H4 (cell line): ENCODE measurements around the gene COMMD8. TPM values are rescaled to one million over a fixed set of nuclear protein-coding genes. Genes with fewer than 3 reads are reported as not detected.
"Not testable (repeated sequence)": the region's sequence is repeated elsewhere in the genome, so short reads cannot be mapped to it uniquely, and the experiment has no call there.

Source experiments
- DNase-seq: peaks from one replicate; pipeline ENCODE4 v3.0.0-alpha.2; 2015; ENCODE audit warnings: low spot score
- total RNA-seq: library from RNA; depleted of rRNA; stranded (reverse); fragments of >200 nt; shearing (Covaris generic); gene quantifications from 2 replicates; pipeline ENCODE4 v1.2.3, GENCODE V29; 2014; rRNA removed

Gene COMMD8
- total RNA-seq: 70.1 and 70.3 TPM in 2 replicates

- peak; percentile 98 for DNase-seq
Measured at GRCh38 chr4:47463235-47463956, at the start of gene COMMD8. Gene COMMD8, minus strand, starts transcription at chr4:47463702. Its CDS starts 51 bp downstream, at chr4:47463651.

- no peak for DNase-seq
Measured at GRCh38 chr4:47510506-47511143, 47.1 kb upstream of the COMMD8 start.

- no peak for DNase-seq
Measured at GRCh38 chr4:47505666-47506065, 42.2 kb upstream of the COMMD8 start.

- DNase-seq: no peak
Measured at GRCh38 chr4:47505147-47505546, 41.6 kb upstream of the COMMD8 start.

GRCh38 chr4:47500776-47501175, 37.3 kb upstream of the COMMD8 start:
- DNase-seq: no peak

- no peak for DNase-seq
Measured at GRCh38 chr4:47499700-47500099, 36.2 kb upstream of the COMMD8 start.

- no peak for DNase-seq
Measured at GRCh38 chr4:47498899-47499298, 35.4 kb upstream of the COMMD8 start.

GRCh38 chr4:47494124-47494430, 30.6 kb upstream of the COMMD8 start:
- DNase-seq: no peak

GRCh38 chr4:47493238-47494123, 30.0 kb upstream of the COMMD8 start:
- DNase-seq: no peak

GRCh38 chr4:47490550-47490949, 27.0 kb upstream of the COMMD8 start:
- peak; percentile 60 for DNase-seq

GRCh38 chr4:47488706-47489105, 25.2 kb upstream of the COMMD8 start:
- DNase-seq: no peak

GRCh38 chr4:47486727-47487126, 23.2 kb upstream of the COMMD8 start:
- not testable (repeated sequence) for DNase-seq

GRCh38 chr4:47486231-47486673, 22.8 kb upstream of the COMMD8 start:
- DNase-seq: no peak

- DNase-seq: no peak
Measured at GRCh38 chr4:47485768-47486167, 22.3 kb upstream of the COMMD8 start.

- DNase-seq: peak; percentile 97
Measured at GRCh38 chr4:47485047-47485692, 21.7 kb upstream of the COMMD8 start, which contains the start of gene ATP10D. Gene ATP10D, plus strand, starts transcription at chr4:47485275. Its CDS starts 27,266 bp downstream, at chr4:47512541.

- DNase-seq: no peak
Measured at GRCh38 chr4:47484168-47484567, 20.7 kb upstream of the COMMD8 start.

GRCh38 chr4:47483745-47484144, 20.2 kb upstream of the COMMD8 start:
- DNase-seq: peak; percentile 11

- peak; percentile 16 for DNase-seq
Measured at GRCh38 chr4:47482326-47482725, 18.8 kb upstream of the COMMD8 start.

GRCh38 chr4:47478804-47479203, 15.3 kb upstream of the COMMD8 start:
- DNase-seq: no peak

- no peak for DNase-seq
Measured at GRCh38 chr4:47475411-47475810, 11.9 kb upstream of the COMMD8 start.

GRCh38 chr4:47474799-47475198, 11.3 kb upstream of the COMMD8 start:
- DNase-seq: no peak
